OCI-LY1 (cell line): ENCODE results near the gene S100A10.

Source experiments
- EZH2 ChIP-seq: fragments of 200-600 bp; sonication (generic), shearing (Covaris generic); IDR thresholded peaks from 2 replicates; pipeline ENCODE4 v1.8.0; 2017; ENCODE audit warnings: borderline replicate concordance, mixed run types, mild to moderate bottlenecking, antibody characterized with exemption, low read length, moderate library complexity, mixed read lengths
- TF ChIP-seq, protein P1 (sequence below): fragments of 200-600 bp; sonication (generic), shearing (Covaris generic); IDR thresholded peaks from 2 replicates; pipeline ENCODE4 v1.5.1; 2017; ENCODE audit warnings: mild to moderate bottlenecking, antibody characterized with exemption, low read length, moderate library complexity, mixed read lengths

DNA sequence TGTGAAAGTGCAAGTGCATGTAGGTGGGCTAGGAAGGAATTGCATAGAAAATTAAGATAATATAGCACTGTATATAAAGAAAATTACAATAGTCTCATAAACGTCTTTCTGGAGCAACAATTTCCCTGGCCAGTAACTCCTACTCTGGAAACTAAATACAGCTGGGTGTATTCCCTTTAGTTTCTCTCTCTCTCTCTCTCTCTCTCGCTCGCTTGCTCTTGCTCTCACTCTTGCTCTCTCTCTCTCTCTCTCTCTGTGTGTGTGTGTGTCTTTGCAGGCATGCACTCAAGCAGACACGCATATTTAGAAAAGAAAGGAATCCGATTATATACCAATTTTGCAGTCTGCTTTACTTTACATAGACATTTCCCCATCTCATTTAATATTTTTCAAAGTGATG is 14.7 kb downstream of the S100A10 start:
- TF ChIP-seq EZH2, result no peak
- TF ChIP-seq, protein P1, sequence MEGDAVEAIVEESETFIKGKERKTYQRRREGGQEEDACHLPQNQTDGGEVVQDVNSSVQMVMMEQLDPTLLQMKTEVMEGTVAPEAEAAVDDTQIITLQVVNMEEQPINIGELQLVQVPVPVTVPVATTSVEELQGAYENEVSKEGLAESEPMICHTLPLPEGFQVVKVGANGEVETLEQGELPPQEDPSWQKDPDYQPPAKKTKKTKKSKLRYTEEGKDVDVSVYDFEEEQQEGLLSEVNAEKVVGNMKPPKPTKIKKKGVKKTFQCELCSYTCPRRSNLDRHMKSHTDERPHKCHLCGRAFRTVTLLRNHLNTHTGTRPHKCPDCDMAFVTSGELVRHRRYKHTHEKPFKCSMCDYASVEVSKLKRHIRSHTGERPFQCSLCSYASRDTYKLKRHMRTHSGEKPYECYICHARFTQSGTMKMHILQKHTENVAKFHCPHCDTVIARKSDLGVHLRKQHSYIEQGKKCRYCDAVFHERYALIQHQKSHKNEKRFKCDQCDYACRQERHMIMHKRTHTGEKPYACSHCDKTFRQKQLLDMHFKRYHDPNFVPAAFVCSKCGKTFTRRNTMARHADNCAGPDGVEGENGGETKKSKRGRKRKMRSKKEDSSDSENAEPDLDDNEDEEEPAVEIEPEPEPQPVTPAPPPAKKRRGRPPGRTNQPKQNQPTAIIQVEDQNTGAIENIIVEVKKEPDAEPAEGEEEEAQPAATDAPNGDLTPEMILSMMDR, result no peak
